NB4 (cell line): ENCODE data around the gene MRI1.

Experiments used
- POLR2A ChIP-seq: IDR thresholded peaks from 2 replicates; pipeline ENCODE4 v1.6.1; 2011; ENCODE audit warnings: mild to moderate bottlenecking; ENCODE audit not compliant: insufficient read length; ENCODE audit errors: extremely low read depth
- TF ChIP-seq, protein P1 (sequence below): IDR thresholded peaks from one replicate; pipeline ENCODE4 v1.5.1; 2012; ENCODE audit warnings: low read depth, low read length

DNA sequence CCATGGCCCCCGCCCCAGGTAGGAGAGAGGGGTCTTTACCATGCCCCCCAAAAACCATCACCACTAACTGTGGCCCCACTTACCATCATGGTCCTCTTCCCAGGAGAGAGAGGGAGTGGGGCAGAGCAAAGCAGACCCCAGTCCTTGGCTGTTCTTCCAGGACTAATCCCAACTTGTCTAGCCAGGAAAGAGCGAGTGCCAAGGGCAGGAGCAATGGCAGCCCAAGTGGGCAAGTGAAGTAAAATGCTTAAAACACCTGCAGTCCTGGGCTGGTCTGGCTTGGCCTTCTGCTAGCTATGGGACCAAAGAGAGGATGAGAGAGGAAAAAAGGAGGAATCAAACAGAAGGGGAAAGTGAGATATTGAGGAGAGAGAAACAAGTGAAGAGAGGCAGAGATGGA, 48.8 kb downstream of the MRI1 start:
- TF ChIP-seq, protein P1, sequence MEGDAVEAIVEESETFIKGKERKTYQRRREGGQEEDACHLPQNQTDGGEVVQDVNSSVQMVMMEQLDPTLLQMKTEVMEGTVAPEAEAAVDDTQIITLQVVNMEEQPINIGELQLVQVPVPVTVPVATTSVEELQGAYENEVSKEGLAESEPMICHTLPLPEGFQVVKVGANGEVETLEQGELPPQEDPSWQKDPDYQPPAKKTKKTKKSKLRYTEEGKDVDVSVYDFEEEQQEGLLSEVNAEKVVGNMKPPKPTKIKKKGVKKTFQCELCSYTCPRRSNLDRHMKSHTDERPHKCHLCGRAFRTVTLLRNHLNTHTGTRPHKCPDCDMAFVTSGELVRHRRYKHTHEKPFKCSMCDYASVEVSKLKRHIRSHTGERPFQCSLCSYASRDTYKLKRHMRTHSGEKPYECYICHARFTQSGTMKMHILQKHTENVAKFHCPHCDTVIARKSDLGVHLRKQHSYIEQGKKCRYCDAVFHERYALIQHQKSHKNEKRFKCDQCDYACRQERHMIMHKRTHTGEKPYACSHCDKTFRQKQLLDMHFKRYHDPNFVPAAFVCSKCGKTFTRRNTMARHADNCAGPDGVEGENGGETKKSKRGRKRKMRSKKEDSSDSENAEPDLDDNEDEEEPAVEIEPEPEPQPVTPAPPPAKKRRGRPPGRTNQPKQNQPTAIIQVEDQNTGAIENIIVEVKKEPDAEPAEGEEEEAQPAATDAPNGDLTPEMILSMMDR = no peak
- TF ChIP-seq POLR2A = no peak
